GM12873 (cell line): ENCODE data around the gene MRPL10.

ENCODE experiments used
- TF ChIP-seq, protein P1 (sequence below): IDR thresholded peaks from 2 replicates; pipeline ENCODE4 v1.5.1; 2012; ENCODE audit warnings: low read depth, mild to moderate bottlenecking, moderate library complexity, low read length, control low read depth; ENCODE audit not compliant: insufficient read depth; ENCODE audit errors: missing control alignments

MRPL10 gene

DNA sequence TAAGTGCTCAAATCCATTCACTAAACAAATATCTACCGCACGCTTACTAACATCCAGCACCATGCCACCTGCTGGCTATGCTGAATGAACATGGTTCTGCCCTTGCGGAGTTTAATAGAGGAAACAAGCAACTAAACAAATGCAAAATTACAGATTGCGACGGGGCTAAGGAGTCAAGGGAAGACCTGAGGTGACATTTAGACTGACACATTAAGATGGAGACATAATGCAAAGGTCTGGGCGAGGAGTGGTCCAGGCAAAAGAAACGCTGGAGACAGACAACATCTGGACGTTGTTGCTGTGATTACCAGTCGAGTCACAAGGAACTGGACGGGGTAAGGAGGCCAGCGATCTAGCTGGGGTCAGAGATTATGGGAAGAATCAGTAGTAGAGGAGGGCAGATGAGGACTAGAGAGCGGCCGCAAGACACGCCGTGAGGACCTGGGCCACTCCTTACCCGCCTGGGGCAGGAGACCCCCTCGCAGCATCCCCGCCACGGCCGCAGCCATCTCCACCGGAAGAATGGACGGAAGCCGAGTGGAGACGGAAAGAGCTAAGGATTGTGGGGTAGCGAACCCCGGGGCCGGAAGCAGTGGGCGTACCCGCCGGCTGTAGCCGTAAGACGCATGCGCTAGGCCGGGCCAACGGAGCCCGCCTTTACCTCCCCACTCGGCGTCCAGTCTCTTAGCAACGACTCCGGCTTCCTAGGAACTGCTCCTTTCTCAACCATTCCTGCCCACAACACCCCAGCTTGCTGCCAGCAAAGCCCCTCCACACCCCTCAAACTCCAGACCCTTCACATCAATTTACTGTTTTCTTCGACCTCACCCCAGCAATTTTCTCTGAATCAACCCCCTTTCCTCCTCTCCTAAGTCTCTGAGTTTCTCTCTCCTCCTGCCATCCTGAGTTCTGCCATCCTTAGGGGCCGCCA is at the start of gene MRPL10, which contains the start of gene LRRC46:
TSS of gene MRPL10 (minus strand) at position 539 of the 931 bp plus-strand sequence. CDS start at position 509, 30 bp downstream.
TSS of gene LRRC46 (plus strand) at position 668 of the 931 bp plus-strand sequence. CDS start 320 bp downstream, outside the sequence.
- TF ChIP-seq, protein P1, sequence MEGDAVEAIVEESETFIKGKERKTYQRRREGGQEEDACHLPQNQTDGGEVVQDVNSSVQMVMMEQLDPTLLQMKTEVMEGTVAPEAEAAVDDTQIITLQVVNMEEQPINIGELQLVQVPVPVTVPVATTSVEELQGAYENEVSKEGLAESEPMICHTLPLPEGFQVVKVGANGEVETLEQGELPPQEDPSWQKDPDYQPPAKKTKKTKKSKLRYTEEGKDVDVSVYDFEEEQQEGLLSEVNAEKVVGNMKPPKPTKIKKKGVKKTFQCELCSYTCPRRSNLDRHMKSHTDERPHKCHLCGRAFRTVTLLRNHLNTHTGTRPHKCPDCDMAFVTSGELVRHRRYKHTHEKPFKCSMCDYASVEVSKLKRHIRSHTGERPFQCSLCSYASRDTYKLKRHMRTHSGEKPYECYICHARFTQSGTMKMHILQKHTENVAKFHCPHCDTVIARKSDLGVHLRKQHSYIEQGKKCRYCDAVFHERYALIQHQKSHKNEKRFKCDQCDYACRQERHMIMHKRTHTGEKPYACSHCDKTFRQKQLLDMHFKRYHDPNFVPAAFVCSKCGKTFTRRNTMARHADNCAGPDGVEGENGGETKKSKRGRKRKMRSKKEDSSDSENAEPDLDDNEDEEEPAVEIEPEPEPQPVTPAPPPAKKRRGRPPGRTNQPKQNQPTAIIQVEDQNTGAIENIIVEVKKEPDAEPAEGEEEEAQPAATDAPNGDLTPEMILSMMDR = peak; percentile 43

DNA sequence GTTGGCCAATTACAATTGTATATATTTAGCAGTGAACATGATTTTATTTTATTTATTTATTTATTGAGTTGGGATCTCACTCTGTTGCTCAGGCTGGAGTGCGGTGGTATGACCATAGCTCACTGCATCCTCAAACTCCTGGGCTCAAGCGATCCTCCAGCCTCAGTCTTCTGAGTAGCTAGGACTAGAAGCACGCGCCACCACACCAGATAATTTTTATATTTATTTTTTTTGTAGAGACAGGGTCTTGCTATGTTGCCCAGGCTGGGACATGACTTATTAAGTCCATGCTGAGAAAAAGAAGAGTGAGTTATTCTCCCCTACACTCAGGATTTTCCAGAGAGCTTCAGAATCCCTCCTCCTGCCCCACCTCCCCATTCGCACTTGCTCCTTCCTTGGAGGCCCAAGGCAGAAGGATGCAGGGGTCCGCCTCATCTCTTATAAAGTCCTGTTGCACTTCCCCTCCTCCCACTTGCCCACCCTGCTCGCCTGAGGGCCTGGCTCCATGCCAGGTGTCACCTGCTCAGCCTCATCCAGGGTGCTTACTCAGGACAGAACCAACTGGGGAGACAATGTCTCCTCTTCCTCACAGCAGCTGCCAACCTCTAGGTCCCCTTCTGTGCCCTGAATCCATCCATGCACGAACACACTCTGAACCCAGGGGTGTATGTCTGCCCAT is 48.6 kb upstream of the MRPL10 start:
- TF ChIP-seq, protein P1 = no peak

DNA sequence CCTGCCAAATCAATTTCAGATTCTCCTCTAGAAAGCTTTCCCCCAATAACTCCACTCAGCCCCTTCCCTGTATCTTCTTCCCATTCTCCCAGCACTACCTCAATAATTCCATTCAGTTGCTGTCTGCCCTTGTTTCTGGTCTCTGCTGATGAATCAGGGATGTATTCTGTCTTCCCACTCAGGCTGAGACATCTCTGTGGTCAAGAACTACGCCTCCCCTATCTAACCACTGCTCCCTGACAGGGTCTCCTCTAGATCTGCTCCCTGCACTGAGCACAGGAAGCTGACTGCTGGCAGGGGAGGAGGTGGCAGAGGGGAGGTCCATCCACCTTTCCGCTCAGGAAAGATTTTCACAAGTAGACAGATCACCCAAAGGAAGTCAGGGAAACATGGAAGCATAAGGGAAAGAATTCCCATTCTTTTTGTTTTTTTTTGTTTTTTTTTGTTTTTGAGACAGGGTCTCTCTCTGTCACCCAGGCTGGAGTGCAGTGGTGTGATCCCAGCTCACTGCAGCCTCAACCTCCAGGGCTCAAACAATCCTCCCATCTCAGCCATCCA is 47.8 kb upstream of the MRPL10 start:
- TF ChIP-seq, protein P1 = no peak

DNA sequence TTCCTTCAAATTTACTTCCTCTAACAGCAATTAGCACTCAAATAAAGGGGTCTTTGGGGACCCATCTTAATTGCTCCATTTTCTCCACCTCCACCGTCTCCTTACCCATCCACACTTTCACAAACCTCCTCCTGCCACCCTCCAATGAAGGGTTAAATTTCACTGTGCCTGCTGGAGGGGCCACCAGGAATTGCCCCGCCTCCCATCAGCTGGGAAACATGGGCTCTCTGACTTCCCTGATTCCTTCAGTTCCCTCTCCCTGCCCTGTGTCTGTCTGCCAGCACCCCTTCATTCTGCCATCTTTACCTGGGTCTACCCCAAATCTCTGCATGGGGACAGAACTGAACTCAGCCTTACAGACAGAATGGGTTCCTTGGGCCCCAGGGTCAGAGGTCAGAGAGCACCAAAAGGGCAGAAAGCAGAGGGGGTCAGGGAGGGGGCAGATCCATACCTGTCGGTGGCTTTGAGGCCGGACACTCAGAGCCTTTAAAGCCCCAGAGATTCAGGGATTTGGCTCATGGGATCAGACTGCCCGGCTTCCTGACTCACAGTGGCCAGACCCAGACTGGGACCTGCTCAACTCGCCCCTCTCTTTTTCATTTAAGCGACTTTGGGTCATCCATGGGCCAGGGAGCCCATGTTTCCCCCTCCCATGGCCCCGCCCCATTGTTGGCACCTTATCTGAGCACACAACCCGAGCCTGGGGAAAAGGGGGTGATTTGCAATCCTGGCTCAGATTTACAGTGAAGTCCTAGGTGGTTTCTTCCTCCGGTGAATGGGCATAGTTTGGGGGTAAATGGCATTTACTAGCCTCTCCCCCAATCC is 47.1 kb upstream of the MRPL10 start:
- TF ChIP-seq, protein P1 = no peak

DNA sequence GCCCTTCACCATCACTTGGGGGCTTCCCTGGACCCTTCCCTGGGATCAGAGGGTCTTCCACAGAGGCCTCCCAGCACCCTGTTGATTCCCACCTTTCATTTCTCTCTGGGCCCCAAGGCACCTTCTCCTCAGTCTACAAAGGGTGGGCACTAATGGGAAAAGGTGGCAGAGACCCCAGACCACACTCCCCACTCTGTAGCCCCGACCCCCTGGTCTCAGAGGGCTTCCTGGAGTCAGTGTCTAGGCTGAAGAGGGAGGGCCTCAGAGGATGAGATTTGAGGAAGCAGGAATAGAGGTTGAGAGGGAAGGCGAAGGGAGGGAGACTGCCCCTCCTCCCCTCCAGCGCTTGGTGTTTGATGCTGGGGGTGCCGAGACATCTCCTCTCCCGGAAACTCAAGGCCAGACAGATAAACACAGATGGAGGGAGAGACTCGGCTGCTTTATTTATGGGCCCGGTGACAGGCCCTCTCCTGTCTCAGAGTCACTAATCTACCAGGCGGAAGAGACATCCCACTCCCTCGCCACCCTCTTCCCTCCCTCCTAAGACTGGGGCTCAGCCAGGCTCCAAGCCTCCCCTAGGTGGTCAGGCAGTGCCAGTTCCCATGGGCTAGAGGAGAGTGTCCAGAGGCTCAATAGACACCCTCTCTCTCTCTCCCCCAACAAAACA is 46.2 kb upstream of the MRPL10 start:
- TF ChIP-seq, protein P1 = no peak

DNA sequence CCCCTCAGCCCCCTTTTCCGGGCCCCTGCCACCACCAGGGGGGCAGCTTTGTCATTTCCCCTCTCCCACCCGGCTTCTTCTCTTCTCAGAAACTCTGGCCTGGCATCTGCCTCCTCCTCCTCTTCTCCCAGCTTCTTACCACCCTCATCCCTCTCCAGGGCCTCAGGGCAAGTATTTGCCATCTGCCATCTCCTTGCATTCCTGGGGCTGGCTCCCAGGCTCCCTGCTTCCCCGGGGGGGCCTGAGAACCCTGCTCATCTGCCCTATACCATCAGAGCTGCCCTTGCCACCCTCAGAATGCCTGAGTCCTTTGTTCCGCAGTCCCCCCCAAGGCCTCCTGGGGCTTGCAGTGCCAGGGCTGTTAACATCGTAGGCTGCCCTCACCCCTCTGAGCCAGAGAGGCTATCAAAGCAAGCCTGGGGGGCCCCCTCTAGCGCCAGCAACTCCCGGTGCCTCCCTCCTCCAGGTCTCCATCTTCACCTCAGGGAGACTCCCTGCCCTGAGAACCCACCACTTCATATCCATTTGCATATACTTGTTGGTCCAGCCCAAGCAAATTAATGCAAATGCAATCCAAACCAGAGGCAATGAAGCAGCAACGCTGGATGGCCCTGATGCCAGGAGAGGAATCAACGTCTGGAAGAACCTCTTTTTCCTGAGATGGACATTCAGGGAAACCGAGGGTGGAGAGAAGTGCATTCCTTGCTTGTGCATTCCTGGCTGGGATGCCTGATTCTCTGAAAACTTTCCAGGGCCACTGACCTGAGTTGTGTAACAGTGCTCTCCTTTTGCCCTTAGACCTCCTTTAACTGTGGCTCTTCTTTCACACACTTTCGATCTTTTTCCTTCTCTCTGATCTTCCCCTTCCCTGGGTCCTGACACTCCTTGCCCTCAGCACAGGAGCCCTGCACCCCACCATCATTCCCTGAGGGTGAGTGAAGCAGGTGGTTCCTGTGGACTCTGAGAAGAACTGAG is 44.0 kb upstream of the MRPL10 start:
- TF ChIP-seq, protein P1 = no peak
